Body of pancreas (tissue), 4 donors: Measurements from ENCODE around the gene HLA-DQA1. TPM values are rescaled to one million over a fixed set of nuclear protein-coding genes. Genes with fewer than 3 reads are reported as not detected.
A peak's percentile ranks its signal among the peaks of the same experiment; 100 is the strongest.
"Not testable (repeated sequence)": the region's sequence is repeated elsewhere in the genome, so short reads cannot be mapped to it uniquely, and the experiment has no call there.

Source experiments
- ATAC-seq: fragments of 150-250 bp; one replicate; pipeline ENCODE4 v1.9.1; 2016
- DNase-seq, 4 donors: peaks; one replicate each; pipeline ENCODE4 v3.0.0-alpha.2; 2019
- H3K27ac ChIP-seq, 4 donors: fragments of 200-600 bp; sonication (generic); 1 replicate in 3 of 4; 2 replicates in 1 of 4; pipeline versions ENCODE4 v1.5.1 to v1.6.1; 2016 to 2019; ENCODE audit warnings: mild to moderate bottlenecking in 1 of 4, mixed read lengths in 1 of 4, moderate library complexity in 1 of 4
- H3K27me3 ChIP-seq, 2 donors: fragments of 200-600 bp; sonication (generic); one replicate each; pipeline ENCODE4 v1.6.0; 2016; ENCODE audit warnings: mild to moderate bottlenecking in 1 of 2
- H3K36me3 ChIP-seq, 2 donors: fragments of 200-600 bp; sonication (generic); replicated peaks in 1 of 2; 2 replicates each; pipeline ENCODE4 v1.5.1; 2016; ENCODE audit warnings: low read depth in 2 of 2; ENCODE audit not compliant: insufficient read depth in 1 of 2
- H3K4me1 ChIP-seq: fragments of 200-600 bp; sonication (generic); one replicate; pipeline ENCODE4 v1.6.0; 2016
- H3K4me3 ChIP-seq, 2 donors: fragments of 200-600 bp; sonication (generic); 1 replicate in 1 of 2; 2 replicates in 1 of 2; pipeline ENCODE4 v1.5.1; 2016 to 2019
- H3K9me3 ChIP-seq, 3 donors: fragments of 200-600 bp; sonication (generic); 1 replicate in 2 of 3; 2 replicates in 1 of 3; pipeline ENCODE4 v1.5.1; 2016
- CTCF ChIP-seq, 7 experiments: fragments of 450-650 bp in 4 of 7; fragments of 200-600 bp in 3 of 7; sonication (generic) in 3 of 7; IDR thresholded peaks; one replicate each; pipeline ENCODE4 v1.5.1; 2016 to 2019; ENCODE audit warnings: antibody characterized with exemption in 7 of 7
- POLR2A ChIP-seq, 3 donors: fragments of 450-650 bp; IDR thresholded peaks; one replicate each; pipeline ENCODE4 v1.6.1; 2016; ENCODE audit warnings: antibody characterized with exemption in 3 of 3, mild to moderate bottlenecking in 2 of 3
- WGBS, 2 donors: methylation state at CpG; one replicate each; pipeline ENCODE4 v1.1.5; 2017; 5-methylcytosine and 5-hydroxymethylcytosine counted together
- intact Hi-C: fragments of 100-400 bp; cut with DNase I; formaldehyde crosslinking; loops from one replicate; pipeline ENCODE4 v1.15.1; 2023
- total RNA-seq, 2 donors: library from RNA; depleted of rRNA; stranded (reverse); fragments of >200 nt; gene quantifications; one replicate each; pipeline ENCODE4 v1.1.0, GENCODE V29; 2016

The HLA-DQA1 gene
- total RNA-seq = 10 to 100 TPM in 1 of 2 donors, under 1 TPM in 1; 0.99 to 10.4 TPM

GRCh38 chr6:32637219-32637880, at the start of gene HLA-DQA1:
Gene HLA-DQA1, plus strand, starts transcription at chr6:32637406. Its CDS starts 53 bp downstream, at chr6:32637459.
- no peaks in the 10 kb centered on the region for H3K4me1 ChIP-seq
- H3K9me3 ChIP-seq = no peaks in the 10 kb centered on the region
- H3K27me3 ChIP-seq = no peaks in the 10 kb centered on the region
- DNase-seq (peak in 1 of 4 donors; percentile 47), ATAC-seq (no peak)
- TF ChIP-seq CTCF (IDR thresholded peaks at IDR 0.05) (no peak), POLR2A (IDR thresholded peaks at IDR 0.05) (peak in 1 of 3 donors; percentile 45)
- intact Hi-C loops = no loop called here
- no peak within 1 kb of the TSS for H3K27ac ChIP-seq
- H3K4me3 ChIP-seq = no peak within 1 kb of the TSS
- 20 to 25% methylated on average over 7 of the region's 7 CpGs for WGBS, 2 donors
- H3K36me3 ChIP-seq = no peaks in the 10 kb centered on the region

- TF ChIP-seq POLR2A (IDR thresholded peaks at IDR 0.05) = no peak
- no peak for TF ChIP-seq CTCF (IDR thresholded peaks at IDR 0.05)
- intact Hi-C loops = no loop called here
- H3K9me3 ChIP-seq = no peaks in the 10 kb centered on the region
Observed at GRCh38 chr6:32588156-32588555, 49.0 kb upstream of the HLA-DQA1 start.

GRCh38 chr6:32589596-32590449, 47.4 kb upstream of the HLA-DQA1 start, which contains the start of gene HLA-DRB1:
Gene HLA-DRB1, minus strand, starts transcription at chr6:32589848. Its CDS starts 106 bp downstream, at chr6:32589742.
- no peaks in the 10 kb centered on the region for H3K4me1 ChIP-seq
- TF ChIP-seq POLR2A (IDR thresholded peaks at IDR 0.05) = no peak
- no peak for TF ChIP-seq CTCF (IDR thresholded peaks at IDR 0.05)
- DNase-seq (peak in 2 of 4 donors; percentile 12 to 30), ATAC-seq (peak; percentile 97)
- intact Hi-C loops = no loop called here
- no peak within 1 kb of the TSS for H3K4me3 ChIP-seq
- H3K27me3 ChIP-seq = no peaks in the 10 kb centered on the region
- no peak within 1 kb of the TSS for H3K27ac ChIP-seq
- no peaks in the 10 kb centered on the region for H3K9me3 ChIP-seq
- 16 to 25% methylated on average over 9 of the region's 9 CpGs for WGBS, 2 donors
- H3K36me3 ChIP-seq = no peaks in the 10 kb centered on the region

More at GRCh38 chr6:32588156-32588555, 49.0 kb upstream of the HLA-DQA1 start:
- Histone ChIP-seq H3K36me3 (no peaks in the 10 kb centered on the region), H3K27ac (no peak overlapping the region), H3K27me3 (no peaks in the 10 kb centered on the region), H3K4me3 (no peak overlapping the region), H3K4me1 (no peaks in the 10 kb centered on the region)
- DNase-seq = no peak
- ATAC-seq = no peak
- WGBS, 2 donors = 68 to 82% methylated on average over 2 of the region's 2 CpGs

GRCh38 chr6:32590713-32591112, 46.5 kb upstream of the HLA-DQA1 start:
- H3K9me3 ChIP-seq, intact Hi-C loops, ATAC-seq, H3K36me3 ChIP-seq, H3K4me3 ChIP-seq, H3K27ac ChIP-seq, H3K4me1 ChIP-seq, DNase-seq, H3K27me3 ChIP-seq: not testable (repeated sequence)
- WGBS, 2 donors = no CpG with 5 or more reads among the region's 10 CpGs

- no peak for DNase-seq
- intact Hi-C loops = no loop called here
- H3K4me1 ChIP-seq = no peaks in the 10 kb centered on the region
- H3K36me3 ChIP-seq = no peaks in the 10 kb centered on the region
- no peaks in the 10 kb centered on the region for H3K9me3 ChIP-seq
- TF ChIP-seq POLR2A (IDR thresholded peaks at IDR 0.05) = no peak
- no peak for TF ChIP-seq CTCF (IDR thresholded peaks at IDR 0.05)
- no peaks in the 10 kb centered on the region for H3K27me3 ChIP-seq
- no peak overlapping the region for H3K4me3 ChIP-seq
- no peak overlapping the region for H3K27ac ChIP-seq
- ATAC-seq = no peak
Observed at GRCh38 chr6:32597024-32597423, 40.2 kb upstream of the HLA-DQA1 start.
